Liver (tissue), 9 donors: ENCODE measurements around the gene SOWAHA. TPM values are rescaled to one million over a fixed set of nuclear protein-coding genes. Genes with fewer than 3 reads are reported as not detected.

Experiments used
- DNase-seq: peaks from one replicate; pipeline ENCODE4 v3.0.0-alpha.2; 2017; ENCODE audit warnings: low spot score
- H3K27ac ChIP-seq, 2 donors: one replicate each; pipeline ENCODE4 v1.7.0; 2013; ENCODE audit warnings: inconsistent platforms in 2 of 2, low read length in 2 of 2, control low read depth in 1 of 2, low read depth in 1 of 2, mild to moderate bottlenecking in 1 of 2
- H3K27me3 ChIP-seq, 4 donors: one replicate each; pipeline versions ENCODE4 v1.6.1 to v1.7.0; 2013; ENCODE audit warnings: low read length in 3 of 4, inconsistent platforms in 1 of 4, mild to moderate bottlenecking in 1 of 4, moderate library complexity in 1 of 4; ENCODE audit not compliant: control insufficient read depth in 4 of 4, insufficient read depth in 4 of 4
- H3K36me3 ChIP-seq, 4 donors: one replicate each; pipeline versions ENCODE4 v1.6.1 to v1.7.0; 2013; ENCODE audit warnings: low read length in 3 of 4, mild to moderate bottlenecking in 3 of 4, low read depth in 1 of 4, moderate library complexity in 1 of 4; ENCODE audit not compliant: control insufficient read depth in 4 of 4, insufficient read depth in 3 of 4
- H3K4me1 ChIP-seq, 4 donors: one replicate each; pipeline versions ENCODE4 v1.6.1 to v1.7.0; 2013; ENCODE audit warnings: low read length in 3 of 4, mild to moderate bottlenecking in 3 of 4, moderate library complexity in 1 of 4; ENCODE audit not compliant: control insufficient read depth in 4 of 4, insufficient read depth in 4 of 4
- H3K4me3 ChIP-seq, 3 donors: one replicate each; pipeline versions ENCODE4 v1.6.1 to v1.7.0; 2013; ENCODE audit warnings: low read length in 3 of 3, control low read depth in 1 of 3, low read depth in 1 of 3, mild to moderate bottlenecking in 1 of 3
- H3K9ac ChIP-seq, 2 donors: one replicate each; pipeline ENCODE4 v1.7.0; 2013; ENCODE audit warnings: low read length in 2 of 2, mild to moderate bottlenecking in 2 of 2, moderate library complexity in 2 of 2, control low read depth in 1 of 2, low read depth in 1 of 2
- H3K9me3 ChIP-seq, 4 donors: one replicate each; pipeline versions ENCODE4 v1.6.1 to v1.7.0; 2013; ENCODE audit warnings: low read length in 3 of 4; ENCODE audit not compliant: control insufficient read depth in 4 of 4
- EGR1 ChIP-seq, 2 donors: IDR thresholded peaks; 2 replicates each; pipeline ENCODE4 v1.6.1; 2016 to 2018; ENCODE audit warnings: antibody characterized with exemption in 2 of 2, low read depth in 2 of 2
- FOXA1 ChIP-seq: IDR thresholded peaks from 2 replicates; pipeline ENCODE4 v1.6.1; 2016; ENCODE audit warnings: antibody characterized with exemption
- HNF4G ChIP-seq: IDR thresholded peaks from 2 replicates; pipeline ENCODE4 v1.6.1; 2016; ENCODE audit warnings: antibody characterized with exemption
- JUND ChIP-seq, 2 donors: IDR thresholded peaks; 2 replicates each; pipeline ENCODE4 v1.6.1; 2016; ENCODE audit warnings: antibody characterized with exemption in 2 of 2
- RXRA ChIP-seq, 2 donors: IDR thresholded peaks; 2 replicates each; pipeline ENCODE4 v1.6.1; 2017 to 2018; ENCODE audit warnings: antibody characterized with exemption in 2 of 2, mild to moderate bottlenecking in 1 of 2
- YY1 ChIP-seq: IDR thresholded peaks from 2 replicates; pipeline ENCODE4 v1.6.1; 2016; ENCODE audit warnings: antibody characterized with exemption, mild to moderate bottlenecking
- ZBTB33 ChIP-seq: IDR thresholded peaks from 2 replicates; pipeline ENCODE4 v1.6.1; 2016; ENCODE audit warnings: antibody characterized with exemption
- WGBS: extraction: QIAGEN DNeasy Blood & Tissue Kit; methylation state at CpG from one replicate; pipeline ENCODE4 v1.1.7; 2013; 5-methylcytosine and 5-hydroxymethylcytosine counted together
- polyA plus RNA-seq, 2 donors: library from polyadenylated mRNA; stranded (reverse) in 1 of 2; unstranded in 1 of 2; fragments of 200-250 nt in 1 of 2; fragments of >200 nt in 1 of 2; fragmentation: Nextera tagmentation in 1 of 2; extraction: Ambion mirVana in 1 of 2; gene quantifications; one replicate each; pipeline versions ENCODE4 v1.2.1 to v1.2.3, GENCODE V29; 2013 to 2015
- total RNA-seq, 2 donors: library from RNA; depleted of rRNA; stranded (reverse); fragments of >200 nt; gene quantifications; one replicate each; pipeline ENCODE4 v1.2.3, GENCODE V29; 2014
- TF ChIP-seq, protein P1 (sequence below): fragments of 150-350 bp; IDR thresholded peaks from 2 replicates; pipeline ENCODE4 v1.5.1; 2017; ENCODE audit warnings: improper control_type of control experiment, low read depth, low read length; ENCODE audit not compliant: missing input control
- TF ChIP-seq, protein P2 (sequence below): IDR thresholded peaks from 2 replicates; pipeline ENCODE4 v1.6.1; 2016; ENCODE audit warnings: antibody characterized with exemption
- TF ChIP-seq, protein P3 (sequence below): IDR thresholded peaks from 2 replicates; pipeline ENCODE4 v1.6.1; 2016; ENCODE audit warnings: antibody characterized with exemption, mild to moderate bottlenecking
- donor health status: healthy.
- donor health status: healthy.
- donor health status: healthy.
- donor health status: healthy.
- donor health status: healthy.

The SOWAHA gene
- total and polyA plus RNA-seq, 4 donors = 1.3 to 2.2 (median 1.8) TPM

- peak; percentile 3 for TF ChIP-seq YY1
- peak in 1 of 2 donors; percentile 8 for TF ChIP-seq EGR1 (IDR thresholded peaks at IDR 0.05; ENCODE audit: low read depth in 2 of 2)
- no peak for TF ChIP-seq ZBTB33
- Histone ChIP-seq H3K9ac (peak overlapping the region; percentile 35 to 67), H3K9me3 (no peaks in the 10 kb centered on the region), H3K4me3 (no peak overlapping the region), H3K27ac (peak overlapping the region; percentile 91 to 98), H3K27me3 (no peaks in the 10 kb centered on the region), H3K4me1 (peaks cover 6 to 42% (median 15%) of the 10 kb centered on the region in 4 donors), H3K36me3 (no peaks in the 10 kb centered on the region)
- WGBS = 62% methylated on average over 3 of the region's 3 CpGs
- no peak for DNase-seq
Observed at GRCh38 chr5:132840313-132840712, 27.2 kb downstream of the SOWAHA start.

GRCh38 chr5:132840896-132841295 is 27.8 kb downstream of the SOWAHA start:
- no peaks in the 10 kb centered on the region for H3K36me3 ChIP-seq
- peak overlapping the region; percentile 91 to 98 for H3K27ac ChIP-seq
- H3K9me3 ChIP-seq = no peaks in the 10 kb centered on the region
- no peak overlapping the region for H3K9ac ChIP-seq
- TF ChIP-seq HNF4G (no peak), RXRA (IDR thresholded peaks at IDR 0.05) (no peak)
- TF ChIP-seq, protein P1, sequence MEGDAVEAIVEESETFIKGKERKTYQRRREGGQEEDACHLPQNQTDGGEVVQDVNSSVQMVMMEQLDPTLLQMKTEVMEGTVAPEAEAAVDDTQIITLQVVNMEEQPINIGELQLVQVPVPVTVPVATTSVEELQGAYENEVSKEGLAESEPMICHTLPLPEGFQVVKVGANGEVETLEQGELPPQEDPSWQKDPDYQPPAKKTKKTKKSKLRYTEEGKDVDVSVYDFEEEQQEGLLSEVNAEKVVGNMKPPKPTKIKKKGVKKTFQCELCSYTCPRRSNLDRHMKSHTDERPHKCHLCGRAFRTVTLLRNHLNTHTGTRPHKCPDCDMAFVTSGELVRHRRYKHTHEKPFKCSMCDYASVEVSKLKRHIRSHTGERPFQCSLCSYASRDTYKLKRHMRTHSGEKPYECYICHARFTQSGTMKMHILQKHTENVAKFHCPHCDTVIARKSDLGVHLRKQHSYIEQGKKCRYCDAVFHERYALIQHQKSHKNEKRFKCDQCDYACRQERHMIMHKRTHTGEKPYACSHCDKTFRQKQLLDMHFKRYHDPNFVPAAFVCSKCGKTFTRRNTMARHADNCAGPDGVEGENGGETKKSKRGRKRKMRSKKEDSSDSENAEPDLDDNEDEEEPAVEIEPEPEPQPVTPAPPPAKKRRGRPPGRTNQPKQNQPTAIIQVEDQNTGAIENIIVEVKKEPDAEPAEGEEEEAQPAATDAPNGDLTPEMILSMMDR = no peak
- H3K27me3 ChIP-seq = no peaks in the 10 kb centered on the region
- WGBS = 38% methylated on average over 1 of the region's 1 CpG
- peaks cover 6 to 42% (median 15%) of the 10 kb centered on the region in 4 donors for H3K4me1 ChIP-seq
- no peak for DNase-seq
- H3K4me3 ChIP-seq = no peak overlapping the region

DNA sequence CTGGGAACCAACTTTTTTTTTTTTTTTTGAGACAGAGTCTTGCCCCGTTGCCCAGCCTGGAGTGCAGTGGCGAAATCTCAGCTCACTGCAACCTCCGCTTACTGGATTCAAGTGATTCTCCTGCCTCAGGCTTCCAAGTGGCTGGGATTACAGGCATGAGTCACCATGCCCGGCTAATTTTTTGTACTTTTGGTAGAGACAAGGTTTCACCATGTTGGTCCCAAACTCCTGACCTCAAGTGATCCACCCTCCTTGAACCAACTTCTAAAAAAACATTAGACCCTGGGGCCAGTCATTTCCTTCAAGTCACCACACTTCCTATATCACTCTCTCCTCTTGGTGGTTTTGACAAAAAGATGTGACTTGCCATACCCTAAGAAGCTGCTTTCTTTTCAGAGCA is 28.2 kb downstream of the SOWAHA start:
- no peak for TF ChIP-seq ZBTB33
- Histone ChIP-seq H3K9ac (no peak overlapping the region), H3K36me3 (no peaks in the 10 kb centered on the region), H3K27ac (peak overlapping the region; percentile 91 to 98), H3K9me3 (no peaks in the 10 kb centered on the region), H3K4me3 (no peak overlapping the region), H3K27me3 (no peaks in the 10 kb centered on the region), H3K4me1 (peaks cover 6 to 41% (median 15%) of the 10 kb centered on the region in 4 donors)
- 79% methylated on average over 4 of the region's 4 CpGs for WGBS
- no peak for DNase-seq

DNA sequence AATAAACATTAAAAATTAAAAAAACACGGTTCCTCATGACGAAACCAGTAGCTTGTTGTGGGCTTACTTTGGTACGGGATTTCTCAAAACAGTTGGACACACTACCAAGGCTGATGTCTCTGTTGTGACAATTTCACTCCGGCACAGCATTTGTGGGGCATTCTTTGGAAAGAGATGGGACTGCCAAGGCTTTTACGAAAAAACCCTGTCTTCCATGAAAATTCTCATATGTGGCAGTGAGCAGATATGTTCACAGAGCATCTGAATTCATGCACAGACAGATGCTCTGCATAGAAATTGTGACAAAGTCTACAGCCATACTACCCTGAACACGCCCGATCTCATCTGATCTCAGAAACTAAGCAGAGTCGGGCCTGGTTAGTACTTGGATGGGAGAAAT is 35.2 kb downstream of the SOWAHA start:
- no peak for DNase-seq
- Histone ChIP-seq H3K9ac (no peak overlapping the region), H3K9me3 (no peaks in the 10 kb centered on the region), H3K4me1 (peaks cover 0 to 16% (median 9%) of the 10 kb centered on the region in 4 donors), H3K4me3 (no peak overlapping the region), H3K27ac (peak overlapping the region; percentile 82 to 87), H3K36me3 (no peaks in the 10 kb centered on the region), H3K27me3 (no peaks in the 10 kb centered on the region)
- 97% methylated on average over 8 of the region's 8 CpGs for WGBS
- TF ChIP-seq, protein P2, sequence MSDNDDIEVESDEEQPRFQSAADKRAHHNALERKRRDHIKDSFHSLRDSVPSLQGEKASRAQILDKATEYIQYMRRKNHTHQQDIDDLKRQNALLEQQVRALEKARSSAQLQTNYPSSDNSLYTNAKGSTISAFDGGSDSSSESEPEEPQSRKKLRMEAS = no peak
- TF ChIP-seq, protein P3, sequence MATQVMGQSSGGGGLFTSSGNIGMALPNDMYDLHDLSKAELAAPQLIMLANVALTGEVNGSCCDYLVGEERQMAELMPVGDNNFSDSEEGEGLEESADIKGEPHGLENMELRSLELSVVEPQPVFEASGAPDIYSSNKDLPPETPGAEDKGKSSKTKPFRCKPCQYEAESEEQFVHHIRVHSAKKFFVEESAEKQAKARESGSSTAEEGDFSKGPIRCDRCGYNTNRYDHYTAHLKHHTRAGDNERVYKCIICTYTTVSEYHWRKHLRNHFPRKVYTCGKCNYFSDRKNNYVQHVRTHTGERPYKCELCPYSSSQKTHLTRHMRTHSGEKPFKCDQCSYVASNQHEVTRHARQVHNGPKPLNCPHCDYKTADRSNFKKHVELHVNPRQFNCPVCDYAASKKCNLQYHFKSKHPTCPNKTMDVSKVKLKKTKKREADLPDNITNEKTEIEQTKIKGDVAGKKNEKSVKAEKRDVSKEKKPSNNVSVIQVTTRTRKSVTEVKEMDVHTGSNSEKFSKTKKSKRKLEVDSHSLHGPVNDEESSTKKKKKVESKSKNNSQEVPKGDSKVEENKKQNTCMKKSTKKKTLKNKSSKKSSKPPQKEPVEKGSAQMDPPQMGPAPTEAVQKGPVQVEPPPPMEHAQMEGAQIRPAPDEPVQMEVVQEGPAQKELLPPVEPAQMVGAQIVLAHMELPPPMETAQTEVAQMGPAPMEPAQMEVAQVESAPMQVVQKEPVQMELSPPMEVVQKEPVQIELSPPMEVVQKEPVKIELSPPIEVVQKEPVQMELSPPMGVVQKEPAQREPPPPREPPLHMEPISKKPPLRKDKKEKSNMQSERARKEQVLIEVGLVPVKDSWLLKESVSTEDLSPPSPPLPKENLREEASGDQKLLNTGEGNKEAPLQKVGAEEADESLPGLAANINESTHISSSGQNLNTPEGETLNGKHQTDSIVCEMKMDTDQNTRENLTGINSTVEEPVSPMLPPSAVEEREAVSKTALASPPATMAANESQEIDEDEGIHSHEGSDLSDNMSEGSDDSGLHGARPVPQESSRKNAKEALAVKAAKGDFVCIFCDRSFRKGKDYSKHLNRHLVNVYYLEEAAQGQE = no peak
- TF ChIP-seq YY1 (no peak), FOXA1 (no peak), HNF4G (no peak), JUND (IDR thresholded peaks at IDR 0.05) (no peak)
- TF ChIP-seq, protein P1 = no peak
